HepG2 (cell line): ENCODE measurements around the gene CNNM2. TPM values are rescaled to one million over a fixed set of nuclear protein-coding genes. Genes with fewer than 3 reads are reported as not detected.

Experiments
- FOXC1 ChIP-seq: sonication (generic); formaldehyde crosslinking; IDR thresholded peaks from 2 replicates; pipeline ENCODE4 v1.8.0; 2022; ENCODE audit warnings: mild to moderate bottlenecking, missing genetic modification reagents, borderline replicate concordance
- FOXM1 ChIP-seq: sonication (generic); formaldehyde crosslinking; IDR thresholded peaks from 2 replicates; pipeline ENCODE4 v1.5.0; 2020; ENCODE audit warnings: missing genetic modification reagents
- GLI4 ChIP-seq: sonication (generic); formaldehyde crosslinking; IDR thresholded peaks from 2 replicates; pipeline ENCODE4 v1.5.1; 2020; ENCODE audit warnings: missing genetic modification reagents, mild to moderate bottlenecking, moderate library complexity, borderline replicate concordance
- WIZ ChIP-seq: sonication (generic); formaldehyde crosslinking; IDR thresholded peaks from 2 replicates; pipeline ENCODE4 v1.5.1; 2020; ENCODE audit warnings: mild to moderate bottlenecking, missing genetic modification reagents
- ZNF382 ChIP-seq: sonication (generic); formaldehyde crosslinking; IDR thresholded peaks from 2 replicates; pipeline ENCODE4 v1.5.0; 2020; ENCODE audit warnings: missing genetic modification reagents, mild to moderate bottlenecking, borderline replicate concordance
- ZNF780A ChIP-seq: sonication (generic); formaldehyde crosslinking; IDR thresholded peaks from 2 replicates; pipeline ENCODE4 v1.8.0; 2022; ENCODE audit warnings: mild to moderate bottlenecking, missing genetic modification reagents, moderate library complexity
- ZNF816 ChIP-seq: sonication (generic); formaldehyde crosslinking; IDR thresholded peaks from 2 replicates; pipeline ENCODE4 v1.8.0; 2022; ENCODE audit warnings: missing genetic modification reagents, mild to moderate bottlenecking, borderline replicate concordance
- polyA plus RNA-seq, 8 experiments: library from polyadenylated mRNA; depleted of rRNA in 3 of 8; stranded (reverse) in 7 of 8; unstranded in 1 of 8; fragments of >200 nt; fragmentation: Illumina TruSeq in 4 of 8; extraction: Trizol in 4 of 8; gene quantifications; 2 replicates each; pipeline versions ENCODE4 v1.2.1 to v1.2.3, GENCODE V29; 2011 to 2016; ENCODE audit warnings: low read depth in 4 of 8, missing spikeins in 1 of 8, mixed read lengths in 1 of 8; ENCODE audit not compliant: insufficient read depth in 1 of 8
- total RNA-seq, 5 experiments: library from RNA; depleted of rRNA; stranded (reverse); fragments of >200 nt; fragmentation: Illumina TruSeq; extraction: Trizol; gene quantifications; 2 replicates each; pipeline ENCODE4 v1.2.3, GENCODE V29; 2016; ENCODE audit warnings: low read depth in 1 of 5
- TF ChIP-seq, protein P1 (sequence below): sonication (generic); formaldehyde crosslinking; IDR thresholded peaks from 2 replicates; pipeline ENCODE4 v1.8.0; 2022; ENCODE audit warnings: mild to moderate bottlenecking, missing genetic modification reagents, borderline replicate concordance
- TF ChIP-seq, protein P2 (sequence below): sonication (generic); formaldehyde crosslinking; IDR thresholded peaks from 2 replicates; pipeline ENCODE4 v1.4.0; 2020; ENCODE audit warnings: missing genetic modification reagents
- TF ChIP-seq, protein P3 (sequence below): sonication (generic); formaldehyde crosslinking; IDR thresholded peaks from 2 replicates; pipeline ENCODE4 v1.9.0; 2022; ENCODE audit warnings: low read depth, missing genetic modification reagents
- TF ChIP-seq, protein P4 (sequence below): sonication (generic); formaldehyde crosslinking; IDR thresholded peaks from 2 replicates; pipeline ENCODE4 v1.5.1; 2020; ENCODE audit warnings: mild to moderate bottlenecking, missing genetic modification reagents, borderline replicate concordance
- TF ChIP-seq, protein P5 (sequence below): sonication (generic); formaldehyde crosslinking; IDR thresholded peaks from 2 replicates; pipeline ENCODE4 v1.4.0; 2020; ENCODE audit warnings: missing genetic modification reagents, mild to moderate bottlenecking, borderline replicate concordance

Gene CNNM2
- total and polyA plus RNA-seq, 2 of the 13 experiments (the other 11 are each of a cell fraction or from before 2014, with no cell fraction given) = 7.1 to 9.0 TPM

DNA sequence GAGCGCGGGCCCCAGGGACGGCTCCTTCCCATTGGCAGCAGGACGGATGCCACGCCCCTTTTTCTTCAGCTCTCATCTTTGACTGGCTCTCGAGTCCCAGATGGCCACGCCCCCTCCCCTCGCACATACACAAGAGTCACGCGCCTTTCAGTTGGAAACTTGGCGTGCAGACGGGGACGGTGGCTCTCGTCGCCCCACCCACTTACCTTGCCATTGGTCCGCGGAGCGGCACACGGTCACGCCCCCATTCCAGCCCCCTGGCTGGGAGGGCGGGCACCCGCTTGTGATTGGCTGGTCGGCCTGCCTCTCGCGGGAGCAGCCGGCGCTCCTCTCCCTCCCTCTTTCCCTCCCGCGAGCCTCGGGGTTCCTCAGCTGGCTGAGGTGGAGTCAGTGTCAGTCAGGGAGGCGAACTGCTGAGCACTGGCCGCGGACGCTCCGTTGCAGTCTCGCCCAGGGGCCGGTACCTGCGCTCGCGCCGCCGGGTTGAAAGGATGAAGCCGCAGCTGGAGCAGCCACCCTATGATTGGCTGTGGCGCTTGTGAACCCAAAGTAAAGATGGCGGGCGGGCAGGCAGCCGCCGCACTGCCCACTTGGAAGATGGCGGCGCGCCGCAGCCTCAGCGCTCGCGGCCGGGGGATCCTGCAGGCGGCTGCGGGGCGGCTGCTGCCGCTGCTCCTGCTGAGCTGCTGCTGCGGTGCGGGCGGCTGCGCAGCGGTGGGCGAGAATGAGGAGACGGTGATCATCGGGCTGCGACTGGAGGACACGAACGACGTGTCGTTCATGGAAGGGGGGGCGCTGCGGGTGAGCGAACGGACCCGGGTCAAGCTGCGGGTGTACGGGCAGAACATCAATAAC is at the start of gene CNNM2 (continued):
- TF ChIP-seq, protein P1, sequence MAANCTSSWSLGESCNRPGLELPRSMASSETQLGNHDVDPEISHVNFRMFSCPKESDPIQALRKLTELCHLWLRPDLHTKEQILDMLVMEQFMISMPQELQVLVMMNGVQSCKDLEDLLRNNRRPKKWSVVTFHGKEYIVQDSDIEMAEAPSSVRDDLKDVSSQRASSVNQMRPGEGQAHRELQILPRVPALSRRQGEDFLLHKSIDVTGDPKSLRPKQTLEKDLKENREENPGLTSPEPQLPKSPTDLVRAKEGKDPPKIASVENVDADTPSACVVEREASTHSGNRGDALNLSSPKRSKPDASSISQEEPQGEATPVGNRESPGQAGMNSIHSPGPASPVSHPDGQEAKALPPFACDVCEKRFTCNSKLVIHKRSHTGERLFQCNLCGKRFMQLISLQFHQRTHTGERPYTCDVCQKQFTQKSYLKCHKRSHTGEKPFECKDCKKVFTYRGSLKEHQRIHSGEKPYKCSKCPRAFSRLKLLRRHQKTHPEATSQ (CRISPR knock-in tag) = no peak; the same call in 1 of the 2 replicates
- peak; percentile 7; the same call in 1 of the 2 replicates for TF ChIP-seq ZNF816
- TF ChIP-seq GLI4 (CRISPR knock-in tag) = no peak
- TF ChIP-seq, protein P2, sequence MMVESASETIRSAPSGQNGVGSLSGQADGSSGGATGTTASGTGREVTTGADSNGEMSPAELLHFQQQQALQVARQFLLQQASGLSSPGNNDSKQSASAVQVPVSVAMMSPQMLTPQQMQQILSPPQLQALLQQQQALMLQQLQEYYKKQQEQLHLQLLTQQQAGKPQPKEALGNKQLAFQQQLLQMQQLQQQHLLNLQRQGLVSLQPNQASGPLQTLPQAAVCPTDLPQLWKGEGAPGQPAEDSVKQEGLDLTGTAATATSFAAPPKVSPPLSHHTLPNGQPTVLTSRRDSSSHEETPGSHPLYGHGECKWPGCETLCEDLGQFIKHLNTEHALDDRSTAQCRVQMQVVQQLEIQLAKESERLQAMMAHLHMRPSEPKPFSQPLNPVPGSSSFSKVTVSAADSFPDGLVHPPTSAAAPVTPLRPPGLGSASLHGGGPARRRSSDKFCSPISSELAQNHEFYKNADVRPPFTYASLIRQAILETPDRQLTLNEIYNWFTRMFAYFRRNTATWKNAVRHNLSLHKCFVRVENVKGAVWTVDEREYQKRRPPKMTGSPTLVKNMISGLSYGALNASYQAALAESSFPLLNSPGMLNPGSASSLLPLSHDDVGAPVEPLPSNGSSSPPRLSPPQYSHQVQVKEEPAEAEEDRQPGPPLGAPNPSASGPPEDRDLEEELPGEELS (CRISPR knock-in tag) = peak; percentile 10; the same call in 1 of the 2 replicates
- no peak for TF ChIP-seq FOXM1 (CRISPR knock-in tag)
- no peak for TF ChIP-seq ZNF382 (CRISPR knock-in tag)
- TF ChIP-seq, protein P3, sequence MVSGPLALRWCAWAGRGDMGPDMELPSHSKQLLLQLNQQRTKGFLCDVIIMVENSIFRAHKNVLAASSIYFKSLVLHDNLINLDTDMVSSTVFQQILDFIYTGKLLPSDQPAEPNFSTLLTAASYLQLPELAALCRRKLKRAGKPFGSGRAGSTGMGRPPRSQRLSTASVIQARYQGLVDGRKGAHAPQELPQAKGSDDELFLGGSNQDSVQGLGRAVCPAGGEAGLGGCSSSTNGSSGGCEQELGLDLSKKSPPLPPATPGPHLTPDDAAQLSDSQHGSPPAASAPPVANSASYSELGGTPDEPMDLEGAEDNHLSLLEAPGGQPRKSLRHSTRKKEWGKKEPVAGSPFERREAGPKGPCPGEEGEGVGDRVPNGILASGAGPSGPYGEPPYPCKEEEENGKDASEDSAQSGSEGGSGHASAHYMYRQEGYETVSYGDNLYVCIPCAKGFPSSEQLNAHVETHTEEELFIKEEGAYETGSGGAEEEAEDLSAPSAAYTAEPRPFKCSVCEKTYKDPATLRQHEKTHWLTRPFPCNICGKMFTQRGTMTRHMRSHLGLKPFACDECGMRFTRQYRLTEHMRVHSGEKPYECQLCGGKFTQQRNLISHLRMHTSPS (CRISPR knock-in tag) = no peak
- no peak; the same call in 1 of the 2 replicates for TF ChIP-seq FOXC1
- TF ChIP-seq ZNF780A (CRISPR knock-in tag) = no peak; the same call in 1 of the 2 replicates
- TF ChIP-seq WIZ (CRISPR knock-in tag) = 0 out of 2 replicates have a peak, but pooled peaks have one; percentile 18
- TF ChIP-seq, protein P4, sequence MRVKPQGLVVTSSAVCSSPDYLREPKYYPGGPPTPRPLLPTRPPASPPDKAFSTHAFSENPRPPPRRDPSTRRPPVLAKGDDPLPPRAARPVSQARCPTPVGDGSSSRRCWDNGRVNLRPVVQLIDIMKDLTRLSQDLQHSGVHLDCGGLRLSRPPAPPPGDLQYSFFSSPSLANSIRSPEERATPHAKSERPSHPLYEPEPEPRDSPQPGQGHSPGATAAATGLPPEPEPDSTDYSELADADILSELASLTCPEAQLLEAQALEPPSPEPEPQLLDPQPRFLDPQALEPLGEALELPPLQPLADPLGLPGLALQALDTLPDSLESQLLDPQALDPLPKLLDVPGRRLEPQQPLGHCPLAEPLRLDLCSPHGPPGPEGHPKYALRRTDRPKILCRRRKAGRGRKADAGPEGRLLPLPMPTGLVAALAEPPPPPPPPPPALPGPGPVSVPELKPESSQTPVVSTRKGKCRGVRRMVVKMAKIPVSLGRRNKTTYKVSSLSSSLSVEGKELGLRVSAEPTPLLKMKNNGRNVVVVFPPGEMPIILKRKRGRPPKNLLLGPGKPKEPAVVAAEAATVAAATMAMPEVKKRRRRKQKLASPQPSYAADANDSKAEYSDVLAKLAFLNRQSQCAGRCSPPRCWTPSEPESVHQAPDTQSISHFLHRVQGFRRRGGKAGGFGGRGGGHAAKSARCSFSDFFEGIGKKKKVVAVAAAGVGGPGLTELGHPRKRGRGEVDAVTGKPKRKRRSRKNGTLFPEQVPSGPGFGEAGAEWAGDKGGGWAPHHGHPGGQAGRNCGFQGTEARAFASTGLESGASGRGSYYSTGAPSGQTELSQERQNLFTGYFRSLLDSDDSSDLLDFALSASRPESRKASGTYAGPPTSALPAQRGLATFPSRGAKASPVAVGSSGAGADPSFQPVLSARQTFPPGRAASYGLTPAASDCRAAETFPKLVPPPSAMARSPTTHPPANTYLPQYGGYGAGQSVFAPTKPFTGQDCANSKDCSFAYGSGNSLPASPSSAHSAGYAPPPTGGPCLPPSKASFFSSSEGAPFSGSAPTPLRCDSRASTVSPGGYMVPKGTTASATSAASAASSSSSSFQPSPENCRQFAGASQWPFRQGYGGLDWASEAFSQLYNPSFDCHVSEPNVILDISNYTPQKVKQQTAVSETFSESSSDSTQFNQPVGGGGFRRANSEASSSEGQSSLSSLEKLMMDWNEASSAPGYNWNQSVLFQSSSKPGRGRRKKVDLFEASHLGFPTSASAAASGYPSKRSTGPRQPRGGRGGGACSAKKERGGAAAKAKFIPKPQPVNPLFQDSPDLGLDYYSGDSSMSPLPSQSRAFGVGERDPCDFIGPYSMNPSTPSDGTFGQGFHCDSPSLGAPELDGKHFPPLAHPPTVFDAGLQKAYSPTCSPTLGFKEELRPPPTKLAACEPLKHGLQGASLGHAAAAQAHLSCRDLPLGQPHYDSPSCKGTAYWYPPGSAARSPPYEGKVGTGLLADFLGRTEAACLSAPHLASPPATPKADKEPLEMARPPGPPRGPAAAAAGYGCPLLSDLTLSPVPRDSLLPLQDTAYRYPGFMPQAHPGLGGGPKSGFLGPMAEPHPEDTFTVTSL = 0 out of 2 replicates have a peak, but pooled peaks have one; percentile 8
- TF ChIP-seq, protein P5, sequence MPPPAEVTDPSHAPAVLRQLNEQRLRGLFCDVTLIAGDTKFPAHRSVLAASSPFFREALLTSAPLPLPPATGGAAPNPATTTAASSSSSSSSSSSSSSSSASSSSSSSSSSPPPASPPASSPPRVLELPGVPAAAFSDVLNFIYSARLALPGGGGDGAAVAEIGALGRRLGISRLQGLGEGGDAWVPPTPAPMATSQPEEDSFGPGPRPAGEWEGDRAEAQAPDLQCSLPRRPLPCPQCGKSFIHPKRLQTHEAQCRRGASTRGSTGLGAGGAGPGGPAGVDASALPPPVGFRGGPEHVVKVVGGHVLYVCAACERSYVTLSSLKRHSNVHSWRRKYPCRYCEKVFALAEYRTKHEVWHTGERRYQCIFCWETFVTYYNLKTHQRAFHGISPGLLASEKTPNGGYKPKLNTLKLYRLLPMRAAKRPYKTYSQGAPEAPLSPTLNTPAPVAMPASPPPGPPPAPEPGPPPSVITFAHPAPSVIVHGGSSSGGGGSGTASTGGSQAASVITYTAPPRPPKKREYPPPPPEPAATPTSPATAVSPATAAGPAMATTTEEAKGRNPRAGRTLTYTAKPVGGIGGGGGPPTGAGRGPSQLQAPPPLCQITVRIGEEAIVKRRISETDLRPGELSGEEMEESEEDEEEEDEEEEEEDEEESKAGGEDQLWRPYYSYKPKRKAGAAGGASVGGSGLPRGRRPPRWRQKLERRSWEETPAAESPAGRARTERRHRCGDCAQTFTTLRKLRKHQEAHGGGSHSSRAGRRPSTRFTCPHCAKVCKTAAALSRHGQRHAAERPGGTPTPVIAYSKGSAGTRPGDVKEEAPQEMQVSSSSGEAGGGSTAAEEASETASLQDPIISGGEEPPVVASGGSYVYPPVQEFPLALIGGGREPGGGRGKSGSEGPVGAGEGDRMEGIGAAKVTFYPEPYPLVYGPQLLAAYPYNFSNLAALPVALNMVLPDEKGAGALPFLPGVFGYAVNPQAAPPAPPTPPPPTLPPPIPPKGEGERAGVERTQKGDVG (CRISPR knock-in tag) = no peak; the same call in 1 of the 2 replicates
